ENCODE results near the gene HHIPL1.

GRCh38 chr14:99619835-99620834, 24.8 kb upstream of the HHIPL1 start:
- no peak for TF ChIP-seq CTCF (IDR thresholded peaks at IDR 0.05)
- no peak for TF ChIP-seq POLR2A (IDR thresholded peaks at IDR 0.05)
